Stimulated activated CD8-positive, alpha-beta memory T cell treated with anti-CD3 and anti-CD28 coated beads, Interleukin-4, amount 100 ng/mL, for 4 hours (primary cell): ENCODE data around the gene ATF7.
"Not testable (repeated sequence)": the region's sequence is repeated elsewhere in the genome, so short reads cannot be mapped to it uniquely, and the experiment has no call there.

Source experiments
- DNase-seq, 2 donors: peaks; one replicate each; pipeline ENCODE4 v3.0.0-alpha.2; 2020; ENCODE audit warnings: low read depth in 2 of 2, low spot score in 1 of 2

The ATF7 gene

DNA sequence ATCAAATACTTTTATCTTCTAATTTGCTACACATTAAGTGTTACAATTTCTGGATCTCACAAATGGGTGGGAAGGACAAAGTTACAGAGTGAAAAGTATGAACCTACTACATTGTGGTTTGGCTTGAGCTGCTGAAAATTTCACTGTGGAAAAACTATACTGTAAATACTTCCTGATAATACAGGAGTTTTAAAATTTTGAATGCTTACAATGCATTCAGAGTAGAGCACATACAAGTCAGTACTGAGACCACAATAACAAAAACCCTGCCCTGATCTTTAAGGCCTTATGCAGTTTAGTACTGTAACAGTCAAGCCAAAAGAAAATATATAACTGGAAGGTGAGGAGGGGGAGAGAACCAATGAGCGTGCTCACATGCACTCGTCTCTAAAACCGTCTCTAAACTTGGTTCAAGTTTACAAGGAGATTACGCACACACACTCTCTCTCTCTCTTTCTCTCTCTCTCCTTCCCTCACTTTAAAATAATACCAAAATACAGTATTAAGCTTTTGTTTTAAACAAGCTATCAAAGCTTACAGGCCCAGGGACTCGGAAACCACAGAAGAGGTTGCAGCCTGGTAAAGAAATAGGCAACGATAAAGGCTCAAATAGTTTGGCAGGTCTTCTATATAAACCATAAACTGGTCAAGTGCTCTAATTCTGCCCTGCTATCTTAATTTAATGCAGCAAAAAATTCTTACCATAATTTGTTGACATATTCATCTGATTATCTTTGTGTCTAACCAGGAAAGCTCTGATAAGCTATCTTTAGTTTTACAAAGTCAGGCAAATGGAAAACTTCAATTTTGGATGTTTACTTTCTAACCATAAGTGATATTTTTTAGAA is 58.0 kb downstream of the ATF7 start:
- no peak for DNase-seq

DNA sequence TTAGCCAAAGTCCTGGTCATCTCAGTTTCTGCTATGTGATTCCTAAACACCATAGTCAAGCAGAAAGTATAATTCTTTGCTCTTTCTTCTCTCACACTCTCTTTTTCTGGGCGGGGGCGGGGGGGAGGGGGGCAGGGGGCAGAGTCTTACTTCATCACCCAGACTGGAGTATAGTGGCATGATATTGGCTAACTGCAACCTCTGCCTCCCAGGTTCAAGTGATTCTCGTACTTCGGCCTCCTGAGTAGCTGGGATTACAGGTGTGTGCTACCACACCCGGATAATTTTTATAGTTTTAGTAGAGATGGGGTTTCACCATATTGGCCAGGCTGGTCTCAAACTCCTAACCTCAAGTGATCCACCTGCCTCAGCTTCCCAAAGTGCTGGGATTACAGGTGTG is 60.8 kb downstream of the ATF7 start:
- not testable (repeated sequence) for DNase-seq

DNA sequence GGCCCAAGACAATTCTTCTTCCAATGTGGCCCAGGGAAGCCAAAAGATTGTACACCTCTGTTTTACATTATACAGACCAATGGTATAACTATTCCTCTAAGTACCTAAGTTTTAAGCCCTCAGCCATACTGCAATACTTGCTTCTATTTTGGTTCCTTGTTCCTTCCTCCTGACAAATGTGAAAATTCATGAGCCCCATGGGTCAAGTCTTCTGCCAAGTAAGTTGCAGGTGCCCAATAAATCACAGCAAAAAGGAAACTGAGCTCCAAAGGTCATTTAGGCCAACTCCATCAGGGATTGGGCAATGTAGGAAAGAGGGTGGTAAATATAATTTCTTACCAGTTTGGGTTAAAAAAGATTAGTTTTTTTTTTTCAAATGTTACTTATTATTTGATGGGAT is 61.2 kb downstream of the ATF7 start:
- DNase-seq, result no peak

DNA sequence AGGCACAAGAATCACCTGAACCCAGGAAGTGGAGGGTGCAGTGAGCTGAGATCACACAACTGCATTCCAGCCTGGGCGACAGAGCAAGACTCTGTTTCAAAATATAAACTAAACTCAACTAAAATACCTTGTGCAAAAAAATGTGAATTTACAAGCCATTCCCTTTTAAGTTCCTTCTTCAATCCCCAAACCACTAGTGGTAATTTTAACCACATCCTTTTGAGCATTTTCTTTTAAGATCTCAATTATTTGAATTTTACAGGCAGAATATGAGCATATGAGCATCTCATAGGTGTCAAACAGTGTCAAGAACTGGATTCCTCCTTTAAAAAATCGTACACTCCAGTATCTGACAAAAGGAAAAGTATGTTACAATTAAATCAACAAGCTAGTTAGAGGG is 61.9 kb downstream of the ATF7 start:
- no peak for DNase-seq

DNA sequence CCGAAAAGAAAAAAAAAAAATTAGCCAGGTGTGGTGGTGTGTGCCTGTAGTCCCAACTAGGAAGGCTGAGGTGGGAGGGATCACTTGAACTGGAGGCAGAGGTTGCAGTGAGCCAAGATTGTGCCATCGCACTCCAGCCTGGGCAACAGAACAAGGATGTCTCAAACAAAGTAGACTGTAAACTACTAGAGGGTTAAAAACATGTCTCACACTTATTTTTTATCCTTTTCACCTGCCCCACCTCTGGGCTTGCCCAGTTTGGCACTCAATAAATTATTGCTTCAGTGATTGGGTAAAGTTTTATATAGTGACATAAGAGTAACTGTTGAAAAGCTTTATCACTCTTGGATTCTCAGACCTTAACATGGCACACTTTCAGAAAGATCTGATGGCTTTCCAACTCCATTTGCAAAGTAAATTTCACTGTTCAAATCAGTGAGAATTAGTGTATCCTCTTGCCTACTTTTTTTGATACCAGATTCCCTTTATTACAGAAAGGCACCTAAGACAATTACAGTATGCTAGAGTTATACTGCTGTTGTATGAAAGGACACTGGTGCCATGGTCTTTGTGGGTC is 62.6 kb downstream of the ATF7 start:
- DNase-seq, result no peak

DNA sequence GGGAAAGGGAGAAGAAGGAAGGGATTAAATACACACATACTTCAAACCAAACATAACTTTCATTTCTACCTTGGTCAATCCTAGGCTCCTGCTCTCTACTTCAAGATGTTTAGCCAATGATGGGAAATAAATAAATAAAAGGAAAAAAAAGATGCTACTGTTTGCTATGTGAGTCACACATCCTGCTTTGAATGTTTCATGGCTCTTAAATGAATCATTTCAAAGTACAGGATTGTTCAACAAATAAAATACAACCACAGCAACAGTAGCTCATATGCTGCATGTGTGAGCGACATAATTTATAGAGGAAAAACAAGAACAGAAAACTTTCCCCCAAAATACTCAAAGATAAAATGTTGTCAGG is 64.6 kb downstream of the ATF7 start:
- no peak for DNase-seq

DNA sequence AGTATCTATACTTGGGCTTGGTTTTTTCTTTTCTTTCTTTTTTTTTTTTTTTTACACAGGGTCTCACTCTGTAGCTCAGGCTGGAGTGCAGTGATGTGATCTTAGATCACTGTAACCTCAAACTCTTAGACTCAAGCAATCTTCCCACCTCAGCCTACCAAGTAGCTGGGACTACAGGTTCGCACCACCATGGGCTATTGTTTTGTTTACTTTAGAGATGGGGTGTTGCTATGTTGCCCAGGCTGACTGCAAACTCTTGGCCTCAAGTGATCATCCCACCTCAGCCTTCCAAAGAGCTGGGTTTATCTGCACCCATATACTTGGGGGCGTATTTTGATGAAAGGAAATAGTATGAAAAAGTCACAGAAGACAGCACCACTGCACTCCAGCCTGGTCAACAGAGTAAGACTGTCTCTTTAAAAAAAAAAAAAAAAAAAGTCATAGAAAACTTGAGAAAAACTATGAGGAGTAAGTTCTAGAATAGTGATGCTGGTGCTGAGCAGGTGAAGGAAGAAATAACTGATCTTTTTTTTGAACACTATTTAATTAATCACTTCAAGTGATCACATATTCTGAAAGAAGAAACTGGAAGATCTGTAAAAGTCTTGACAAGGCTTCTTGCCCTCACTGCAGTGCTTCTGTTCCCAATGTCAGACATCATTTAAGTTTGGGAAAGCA is 65.1 kb downstream of the ATF7 start:
- DNase-seq, result no peak

DNA sequence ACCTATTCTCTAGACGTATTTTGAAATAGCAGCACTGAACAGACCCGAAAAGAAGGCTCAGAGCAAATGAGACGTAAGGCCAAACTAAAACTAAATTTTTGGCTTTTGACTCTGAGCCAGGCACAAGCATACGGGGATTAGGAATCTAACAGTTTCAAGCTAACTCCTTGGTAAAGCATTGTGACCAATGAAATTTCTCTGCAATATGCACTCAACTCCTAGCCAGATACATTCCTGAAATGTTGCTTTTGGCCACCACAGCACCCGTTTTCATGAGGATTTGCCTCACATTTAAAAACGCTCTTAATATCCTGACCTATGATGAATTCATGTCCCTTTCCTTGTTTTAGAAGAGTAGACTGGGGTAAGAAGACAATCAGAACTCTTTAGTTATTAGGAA is 65.8 kb downstream of the ATF7 start:
- DNase-seq, result no peak

DNA sequence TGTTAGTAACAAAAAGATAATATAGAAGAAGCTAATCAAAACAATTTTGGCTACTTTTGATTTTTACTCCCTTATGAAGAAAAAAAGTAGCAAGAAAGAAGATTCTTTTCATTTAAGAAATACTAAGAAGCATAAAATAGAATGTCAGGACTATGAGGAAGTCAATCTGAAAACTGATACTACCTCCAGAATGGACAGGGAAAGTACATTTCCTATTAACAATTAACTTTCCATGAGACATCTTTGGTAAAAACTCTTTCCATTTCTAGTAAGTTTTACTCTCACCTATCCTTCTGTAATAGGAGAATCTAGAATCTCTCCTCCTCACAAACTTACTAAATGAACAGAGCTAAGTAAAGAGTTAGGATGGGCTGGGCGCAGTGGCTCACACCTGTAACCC is 67.6 kb downstream of the ATF7 start:
- no peak for DNase-seq

DNA sequence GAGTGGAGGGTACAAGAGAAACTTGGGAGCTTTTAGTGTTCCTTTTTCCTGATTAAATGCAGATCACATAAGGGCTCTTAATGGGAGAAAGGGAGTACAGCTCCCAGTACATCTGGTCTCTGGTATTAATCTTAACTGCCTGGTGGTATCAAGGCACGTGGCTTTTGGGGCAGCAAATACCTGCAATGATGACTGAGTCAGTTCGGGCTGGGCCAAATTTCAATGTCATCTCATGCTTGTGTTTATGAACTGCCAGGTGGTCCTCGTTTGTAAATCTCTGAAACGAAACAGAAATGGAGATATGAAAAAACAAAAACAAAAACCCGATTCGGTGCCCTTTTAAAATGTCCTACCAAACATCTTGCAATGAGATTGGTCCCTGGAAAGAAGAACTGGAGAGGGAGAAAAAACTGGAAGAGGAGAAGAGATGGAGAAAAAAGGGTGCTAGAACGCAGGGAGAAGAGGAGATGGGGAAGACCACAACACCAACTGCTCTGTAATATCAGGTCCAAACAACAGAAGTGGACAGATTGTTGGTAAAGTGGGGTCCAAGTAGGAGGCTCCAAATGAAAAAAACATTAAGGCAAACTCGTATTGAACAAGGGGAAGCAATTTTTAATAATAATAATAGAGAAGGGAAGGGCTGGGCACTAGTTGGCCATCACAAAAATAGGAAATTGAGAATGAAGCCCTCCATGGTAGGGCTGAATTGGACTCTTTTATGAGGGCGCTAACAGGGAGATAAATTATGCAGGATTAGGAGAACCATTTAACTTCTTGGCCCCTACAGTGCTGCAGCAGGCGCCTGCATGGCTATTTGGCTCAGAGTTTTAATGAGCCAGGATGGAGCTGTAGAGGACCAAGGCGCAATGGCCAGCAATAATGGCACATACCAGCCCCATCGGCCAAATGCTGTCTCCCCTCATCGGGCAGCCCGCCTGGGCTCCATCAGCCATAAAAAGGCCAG is 73.5 kb downstream of the ATF7 start:
- no peak for DNase-seq

DNA sequence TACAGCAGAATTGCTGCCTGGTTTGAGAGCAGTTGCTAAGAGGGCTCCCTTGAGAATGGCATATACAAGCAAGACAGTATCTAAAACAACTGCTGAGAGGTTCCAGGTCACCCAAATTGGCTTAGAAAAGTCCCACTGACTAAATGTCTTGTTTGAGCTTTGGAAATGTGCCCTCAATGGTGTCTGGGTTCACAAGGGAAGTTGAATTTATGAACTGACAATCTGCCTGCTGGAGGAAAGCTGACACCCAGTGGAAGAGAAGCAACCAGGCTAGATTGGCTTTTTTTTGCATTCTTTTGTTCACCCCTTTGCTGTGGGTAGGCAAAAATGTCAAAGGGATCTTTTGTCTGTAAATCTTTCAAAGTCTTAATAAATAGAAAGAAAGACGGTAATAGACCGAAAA is 74.3 kb downstream of the ATF7 start:
- DNase-seq, result no peak

DNA sequence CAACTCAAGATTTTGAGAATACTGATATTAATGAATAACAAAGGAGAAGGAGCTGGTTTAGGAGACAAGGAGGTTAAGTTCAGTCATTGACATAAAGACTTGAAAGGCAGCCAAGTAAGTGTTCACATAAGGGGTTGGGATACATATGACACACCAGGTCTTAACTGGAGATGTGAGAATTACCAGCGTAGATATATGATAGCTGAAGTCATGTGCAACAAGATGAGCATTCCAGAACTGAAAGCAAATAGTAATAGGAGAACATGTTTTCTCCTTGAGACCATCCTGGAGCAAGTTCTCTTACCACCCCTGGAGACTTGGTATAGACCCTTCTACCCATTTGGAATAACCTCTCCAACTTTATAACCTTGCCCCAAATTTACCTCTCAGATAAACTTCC is 75.6 kb downstream of the ATF7 start:
- DNase-seq, result no peak

DNA sequence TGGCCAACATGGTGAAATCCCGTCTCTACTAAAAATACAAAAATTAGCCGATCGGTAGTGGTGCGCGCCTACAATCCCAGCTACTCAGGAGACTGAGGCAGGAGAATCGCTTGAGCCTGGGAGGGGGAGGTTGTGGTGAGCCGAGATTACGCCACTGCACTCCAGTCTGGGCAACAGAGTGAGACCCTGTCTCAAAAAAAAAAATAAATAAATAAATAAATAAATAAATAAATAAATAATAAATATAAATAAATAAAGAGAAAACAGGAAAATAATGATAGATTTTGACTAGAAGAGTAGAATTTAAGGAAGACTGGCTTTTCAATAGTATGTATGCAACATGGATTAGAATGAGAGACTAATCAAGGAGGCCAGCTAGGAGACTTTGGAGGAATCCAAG is 76.1 kb downstream of the ATF7 start:
- not testable (repeated sequence) for DNase-seq

DNA sequence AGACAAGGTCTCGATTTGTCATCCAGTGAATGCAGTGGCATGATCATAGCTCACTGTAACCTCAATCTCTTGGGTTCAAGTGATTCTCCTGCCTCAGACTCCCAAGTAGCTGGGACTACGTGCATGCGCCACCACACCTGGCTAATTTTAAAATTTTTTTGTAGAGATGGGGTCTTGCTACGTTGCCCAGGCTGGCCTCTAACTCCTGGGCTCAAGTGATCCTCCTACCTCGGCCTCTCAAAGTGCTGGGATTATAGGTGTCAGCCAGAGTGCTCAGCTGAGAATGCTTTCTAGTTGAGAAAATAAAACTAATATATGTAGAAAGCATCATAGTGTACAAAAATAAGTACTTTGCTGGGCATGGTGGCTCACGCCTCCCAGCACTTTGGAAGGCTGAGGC is 77.8 kb downstream of the ATF7 start:
- not testable (repeated sequence) for DNase-seq

DNA sequence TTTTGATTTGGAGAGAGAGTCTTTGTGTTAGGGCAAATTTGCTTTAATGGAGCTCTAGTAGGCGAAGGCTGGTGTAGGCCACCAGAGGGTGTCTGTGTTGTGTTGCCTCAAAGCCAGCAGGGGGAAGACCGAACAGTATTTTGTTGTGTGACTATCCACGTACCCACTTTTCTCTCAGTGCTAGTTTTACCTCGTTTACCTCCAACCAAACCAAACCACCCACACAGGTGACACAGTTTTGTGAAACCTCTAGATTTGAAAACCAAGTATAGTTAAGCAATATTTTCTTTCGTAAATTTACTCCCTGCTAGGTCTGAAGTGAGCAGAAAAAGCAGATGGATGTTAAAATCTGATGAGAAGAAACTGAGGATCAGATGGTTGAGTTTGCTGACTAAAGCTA is 82.6 kb downstream of the ATF7 start:
- DNase-seq, result no peak

DNA sequence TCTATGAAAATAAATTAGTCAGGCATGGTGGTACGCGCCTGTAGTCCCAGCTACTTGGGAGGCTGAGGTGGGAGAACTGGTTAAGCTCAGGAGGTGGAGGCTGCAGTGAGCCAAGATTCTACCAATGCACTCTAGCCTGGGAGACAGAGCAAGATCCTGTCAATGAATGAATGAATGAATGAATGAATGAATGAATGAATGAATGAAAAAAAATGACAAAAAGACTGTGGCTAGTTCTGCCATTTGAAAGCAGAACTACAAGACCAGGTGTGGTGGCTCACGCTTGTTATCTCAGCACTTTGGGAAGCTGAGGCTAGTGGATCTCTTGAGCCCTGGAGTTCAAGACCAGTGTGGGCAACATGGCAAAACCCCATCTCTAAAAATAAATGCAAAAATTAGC is 86.7 kb downstream of the ATF7 start:
- DNase-seq, result no peak

DNA sequence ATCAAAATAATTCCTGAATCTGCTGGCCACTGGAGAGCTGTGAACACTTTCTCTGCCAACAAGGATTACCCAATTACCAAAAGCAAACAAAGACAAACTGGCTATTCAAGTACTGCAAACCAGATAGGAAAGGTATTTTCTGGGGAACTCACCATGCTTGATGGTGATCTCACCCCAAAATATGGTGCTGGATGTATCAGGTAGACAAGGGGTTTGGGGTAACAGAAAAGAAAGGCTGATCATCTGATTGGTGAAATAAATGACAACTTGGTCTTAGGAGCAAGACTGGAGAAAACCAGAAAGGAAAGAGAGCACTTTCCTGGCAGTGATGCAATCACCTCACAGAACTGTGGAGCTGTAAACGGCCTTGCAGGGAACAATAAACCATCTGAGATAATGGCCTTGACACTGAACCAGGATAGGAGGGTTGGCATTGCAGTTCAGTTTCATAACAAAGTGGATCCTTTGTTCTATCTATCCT is 87.9 kb downstream of the ATF7 start:
- DNase-seq, result no peak

DNA sequence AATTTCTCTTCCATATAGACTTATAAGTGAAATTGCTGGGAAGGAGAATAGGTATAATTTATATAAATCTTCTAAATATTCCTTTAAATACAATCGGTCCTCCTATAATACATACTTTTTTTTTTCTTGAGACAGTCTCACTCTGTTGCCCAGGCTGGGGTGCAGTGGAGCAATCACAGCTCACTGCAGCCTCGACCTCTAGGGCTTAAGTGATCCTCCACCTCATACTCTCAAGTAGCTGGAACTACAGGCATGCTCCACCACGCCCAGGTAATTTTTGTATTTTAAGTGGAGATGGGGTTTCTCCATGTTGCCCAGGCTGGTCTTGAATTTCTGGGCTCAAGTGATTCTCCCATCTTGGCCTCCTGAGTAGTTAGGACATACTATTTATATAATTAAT is 89.2 kb downstream of the ATF7 start:
- no peak for DNase-seq

DNA sequence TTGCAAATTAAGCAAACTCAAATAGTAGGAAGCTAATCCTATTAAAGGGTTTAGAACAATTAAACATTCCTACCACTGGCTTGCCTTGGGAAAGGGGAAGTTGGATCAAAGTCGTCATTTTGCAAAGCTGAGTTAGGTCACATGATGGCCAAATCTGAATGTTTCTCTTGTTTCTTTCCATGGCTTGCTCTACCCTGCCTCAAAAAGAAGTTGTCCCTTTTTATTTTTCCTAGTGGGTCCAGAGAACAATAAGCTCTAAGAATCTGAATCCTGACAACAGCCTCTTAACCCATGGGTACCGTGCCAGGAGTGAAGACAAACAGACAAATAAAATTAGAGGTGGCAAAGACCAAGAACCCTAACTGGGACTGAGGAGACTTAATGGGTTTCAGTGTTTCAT is 92.7 kb downstream of the ATF7 start:
- DNase-seq, result no peak

DNA sequence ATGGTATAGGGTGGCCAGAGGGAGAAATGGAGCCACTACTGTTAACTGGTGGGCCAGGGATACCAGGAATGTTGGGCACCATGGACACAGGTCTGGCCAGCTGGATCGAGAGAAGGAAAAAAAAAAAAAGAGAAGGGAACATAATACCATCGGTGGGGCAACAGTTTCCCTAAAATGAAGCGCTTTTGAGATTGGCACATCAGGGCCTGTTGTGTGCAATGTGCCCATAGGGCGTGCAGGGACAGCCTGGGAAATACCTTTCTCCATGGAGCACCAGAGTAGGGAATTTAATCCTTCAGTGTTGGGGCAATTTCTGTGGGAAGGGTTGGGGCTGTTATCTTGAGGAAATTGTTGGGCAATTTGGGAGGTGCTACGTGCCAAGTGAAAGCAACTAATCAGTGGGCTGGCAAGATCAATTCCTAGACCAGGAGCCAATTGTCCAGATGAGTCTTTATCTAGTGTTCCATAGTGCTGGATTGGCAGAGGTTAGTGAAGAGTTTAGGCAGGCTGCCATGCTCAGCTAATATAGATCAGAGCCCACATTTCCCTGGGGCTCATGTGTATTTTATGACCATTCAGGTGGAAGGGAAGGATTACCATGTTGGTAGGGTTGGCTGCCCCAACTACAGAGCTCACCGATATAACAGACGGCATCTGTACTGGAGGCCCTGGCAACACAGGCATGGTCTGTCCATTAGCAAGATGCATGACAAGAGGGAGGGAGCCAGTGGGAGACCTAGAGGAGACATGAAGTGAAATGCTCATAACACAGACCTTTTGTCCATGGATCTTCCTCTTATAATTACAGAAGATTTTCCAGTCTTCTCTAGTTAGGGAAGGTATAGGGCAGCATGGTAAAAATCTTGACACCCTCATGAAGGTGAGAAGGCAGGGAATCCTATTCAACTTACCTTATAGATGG is 93.4 kb downstream of the ATF7 start:
- no peak for DNase-seq
